Suprapubic skin (tissue), 4 donors: ENCODE measurements around the gene IGFLR1.

Experiments
- POLR2A ChIP-seq, 2 donors: fragments of 450-650 bp; IDR thresholded peaks; one replicate each; pipeline ENCODE4 v1.6.1; 2017; ENCODE audit warnings: antibody characterized with exemption in 2 of 2, mild to moderate bottlenecking in 2 of 2, moderate library complexity in 2 of 2
- POLR2AphosphoS5 ChIP-seq, 3 donors: sonication (generic); formaldehyde crosslinking; IDR thresholded peaks; one replicate each; pipeline ENCODE4 v1.6.1; 2017; ENCODE audit warnings: antibody characterized with exemption in 3 of 3
- TF ChIP-seq, protein P1 (sequence below), 2 donors: fragments of 200-600 bp in 1 of 2; fragments of 450-650 bp in 1 of 2; sonication (generic) in 1 of 2; IDR thresholded peaks; one replicate each; pipeline ENCODE4 v1.5.1; 2016 to 2019; ENCODE audit warnings: antibody characterized with exemption in 2 of 2, mild to moderate bottlenecking in 1 of 2, moderate library complexity in 1 of 2

DNA sequence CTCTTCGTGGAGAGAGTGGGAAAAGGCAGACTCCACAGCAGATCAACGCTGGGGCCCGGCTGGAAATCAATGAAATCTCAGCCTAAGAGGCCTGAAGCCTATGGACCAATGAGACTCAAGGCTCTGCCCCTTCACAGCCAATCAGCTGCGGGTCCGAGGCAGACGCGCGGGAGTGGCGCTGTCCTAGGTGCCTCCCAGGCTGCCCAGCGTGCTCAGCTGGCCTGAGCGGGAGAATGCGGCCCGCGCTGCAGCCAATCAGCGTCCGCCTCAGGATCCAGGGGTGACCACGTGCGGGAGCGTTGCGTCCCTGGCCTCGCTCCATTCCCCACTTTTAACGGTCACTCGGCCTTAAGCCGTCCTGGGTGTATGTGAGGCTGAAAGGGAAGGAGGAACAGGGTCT is 38.0 kb downstream of the IGFLR1 start, which contains the start of gene ZBTB32:
- TF ChIP-seq, protein P1, sequence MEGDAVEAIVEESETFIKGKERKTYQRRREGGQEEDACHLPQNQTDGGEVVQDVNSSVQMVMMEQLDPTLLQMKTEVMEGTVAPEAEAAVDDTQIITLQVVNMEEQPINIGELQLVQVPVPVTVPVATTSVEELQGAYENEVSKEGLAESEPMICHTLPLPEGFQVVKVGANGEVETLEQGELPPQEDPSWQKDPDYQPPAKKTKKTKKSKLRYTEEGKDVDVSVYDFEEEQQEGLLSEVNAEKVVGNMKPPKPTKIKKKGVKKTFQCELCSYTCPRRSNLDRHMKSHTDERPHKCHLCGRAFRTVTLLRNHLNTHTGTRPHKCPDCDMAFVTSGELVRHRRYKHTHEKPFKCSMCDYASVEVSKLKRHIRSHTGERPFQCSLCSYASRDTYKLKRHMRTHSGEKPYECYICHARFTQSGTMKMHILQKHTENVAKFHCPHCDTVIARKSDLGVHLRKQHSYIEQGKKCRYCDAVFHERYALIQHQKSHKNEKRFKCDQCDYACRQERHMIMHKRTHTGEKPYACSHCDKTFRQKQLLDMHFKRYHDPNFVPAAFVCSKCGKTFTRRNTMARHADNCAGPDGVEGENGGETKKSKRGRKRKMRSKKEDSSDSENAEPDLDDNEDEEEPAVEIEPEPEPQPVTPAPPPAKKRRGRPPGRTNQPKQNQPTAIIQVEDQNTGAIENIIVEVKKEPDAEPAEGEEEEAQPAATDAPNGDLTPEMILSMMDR (IDR thresholded peaks at IDR 0.05): no peak
- no peak for TF ChIP-seq POLR2AphosphoS5 (IDR thresholded peaks at IDR 0.05)
- no peak for TF ChIP-seq POLR2A (IDR thresholded peaks at IDR 0.05)
